Measurements from ENCODE around the gene ACTR3C. TPM values are rescaled to one million over a fixed set of nuclear protein-coding genes. Genes with fewer than 3 reads are reported as not detected.

The ACTR3C gene
- 10 to 100 TPM in 1 of 4 donors, 1 to 10 TPM in 3; 6.0 to 12.3 (median 8.7) TPM for polyA plus RNA-seq (ENCODE audit: insufficient read length in 4 of 4)

GRCh38 chr7:150322833-150323681 lies at the start of gene ACTR3C, which contains the start of gene LRRC61:
TSS of gene ACTR3C (minus strand) at chr7:150323545. CDS start at chr7:150295296, 28,249 bp downstream.
TSS of gene LRRC61 (plus strand) at chr7:150323355. CDS start at chr7:150336862, 13,507 bp downstream.
- peak in 2 of 4 donors; percentile 69 to 74 for DNase-seq (ENCODE audit: low read depth in 4 of 4, low spot score in 3 of 4)

DNA sequence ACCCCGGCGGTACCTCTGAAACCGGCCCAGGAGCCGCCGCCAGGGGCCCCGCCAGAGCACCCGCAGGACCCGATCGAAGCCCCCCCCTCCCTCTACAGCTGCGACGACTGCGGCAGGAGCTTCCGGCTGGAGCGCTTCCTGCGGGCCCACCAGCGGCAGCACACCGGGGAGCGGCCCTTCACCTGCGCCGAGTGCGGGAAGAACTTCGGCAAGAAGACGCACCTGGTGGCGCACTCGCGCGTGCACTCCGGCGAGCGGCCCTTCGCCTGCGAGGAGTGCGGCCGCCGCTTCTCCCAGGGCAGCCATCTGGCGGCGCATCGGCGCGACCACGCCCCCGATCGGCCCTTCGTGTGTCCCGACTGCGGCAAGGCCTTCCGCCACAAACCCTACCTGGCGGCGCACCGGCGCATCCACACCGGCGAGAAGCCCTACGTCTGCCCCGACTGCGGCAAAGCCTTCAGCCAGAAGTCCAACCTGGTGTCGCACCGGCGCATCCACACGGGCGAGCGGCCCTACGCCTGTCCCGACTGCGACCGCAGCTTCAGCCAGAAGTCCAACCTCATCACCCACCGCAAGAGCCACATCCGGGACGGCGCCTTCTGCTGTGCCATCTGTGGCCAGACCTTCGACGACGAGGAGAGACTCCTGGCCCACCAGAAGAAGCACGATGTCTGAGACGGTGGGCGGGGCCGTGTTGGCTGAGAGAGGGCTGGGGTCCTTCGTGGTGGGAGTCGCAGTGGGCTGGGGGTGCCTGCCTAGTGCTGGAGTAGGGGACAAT lies 49.1 kb upstream of the ACTR3C start:
- no peak for DNase-seq (ENCODE audit: low read depth in 4 of 4, low spot score in 3 of 4)

DNA sequence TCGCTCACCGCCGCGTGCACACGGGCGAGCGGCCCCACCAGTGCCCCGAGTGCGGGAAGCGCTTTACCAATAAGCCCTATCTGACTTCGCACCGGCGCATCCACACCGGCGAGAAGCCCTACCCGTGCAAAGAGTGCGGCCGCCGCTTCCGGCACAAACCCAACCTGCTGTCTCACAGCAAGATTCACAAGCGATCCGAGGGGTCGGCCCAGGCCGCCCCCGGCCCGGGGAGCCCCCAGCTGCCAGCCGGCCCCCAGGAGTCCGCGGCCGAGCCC lies 48.6 kb upstream of the ACTR3C start:
- DNase-seq (ENCODE audit: low read depth in 4 of 4, low spot score in 3 of 4), result no peak

- DNase-seq (ENCODE audit: low read depth in 4 of 4, low spot score in 3 of 4), result no peak
These were observed 48.0 kb upstream of the ACTR3C start for GRCh38 chr7:150371131-150371995.

DNA sequence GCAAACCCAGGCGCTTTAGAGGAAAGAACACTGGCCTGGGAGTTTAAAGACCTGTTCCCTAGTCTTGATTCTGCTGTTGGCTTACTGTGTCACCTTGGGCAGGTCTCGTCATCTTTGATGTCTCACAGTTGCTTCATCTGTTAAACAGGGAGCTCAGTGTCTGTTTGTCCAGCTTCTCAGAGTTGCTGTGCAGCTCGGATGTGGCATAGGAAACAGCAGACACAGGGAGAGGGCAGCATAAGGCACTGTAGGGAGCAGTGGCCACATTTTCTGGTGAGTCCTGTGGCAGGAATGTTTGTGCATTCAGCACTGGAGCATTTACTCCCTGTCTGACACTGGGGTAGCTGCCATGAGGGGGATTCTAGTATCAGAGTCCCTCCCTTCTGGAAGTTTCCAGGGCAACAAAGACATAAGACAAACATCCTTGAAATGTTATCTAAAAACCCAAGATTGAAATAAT lies 47.3 kb upstream of the ACTR3C start:
- no peak for DNase-seq (ENCODE audit: low read depth in 4 of 4, low spot score in 3 of 4)

GRCh38 chr7:150369748-150370501 lies 46.6 kb upstream of the ACTR3C start:
- no peak for DNase-seq (ENCODE audit: low read depth in 4 of 4, low spot score in 3 of 4)

DNA sequence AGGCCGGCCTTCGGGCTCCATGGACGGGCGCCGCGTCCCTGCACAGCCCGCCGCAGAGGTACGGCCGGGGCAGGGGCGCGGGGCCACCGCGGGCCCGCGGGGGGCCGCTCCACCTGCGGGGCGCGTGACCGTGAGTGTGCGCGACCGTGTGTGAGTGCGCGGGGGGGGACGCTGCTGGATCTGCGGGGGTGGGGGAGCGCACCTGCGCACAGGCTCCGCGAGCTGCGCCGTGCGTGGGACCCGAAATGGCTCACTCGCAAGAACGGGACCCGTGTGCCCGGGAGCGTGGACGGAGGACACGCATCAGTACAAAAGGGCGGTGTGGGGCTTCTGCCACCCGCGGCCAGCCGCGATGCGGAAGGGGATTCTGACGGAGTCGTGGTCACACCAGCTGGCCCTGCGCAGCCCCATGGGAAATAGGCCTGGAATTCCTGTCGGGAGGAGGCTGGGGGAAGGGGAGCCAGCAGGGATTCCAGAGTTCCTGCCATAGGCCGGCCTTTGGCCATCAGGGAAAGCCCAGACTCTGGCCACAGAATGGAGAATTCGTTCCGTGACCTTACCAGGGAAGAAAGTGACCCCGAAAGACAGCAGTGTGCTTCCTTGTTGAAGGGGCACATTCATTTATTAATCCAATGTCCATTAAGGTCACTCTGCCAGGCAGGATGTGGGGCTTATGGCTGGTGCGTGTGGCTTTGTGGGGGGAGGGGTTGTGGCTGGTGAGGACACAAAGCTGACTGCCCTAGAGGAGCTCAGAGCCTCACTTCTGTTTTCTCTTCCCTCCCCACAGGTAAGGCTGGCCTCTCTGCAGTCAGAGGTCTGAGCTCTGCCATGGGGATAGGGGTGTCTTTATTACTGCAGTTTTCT lies 45.8 kb upstream of the ACTR3C start:
- peak in 1 of 4 donors; percentile 65 for DNase-seq (ENCODE audit: low read depth in 4 of 4, low spot score in 3 of 4)

- peak in 1 of 4 donors; percentile 83 for DNase-seq (ENCODE audit: low read depth in 4 of 4, low spot score in 3 of 4)
These were observed 44.9 kb upstream of the ACTR3C start, which contains the start of gene REPIN1 for GRCh38 chr7:150368096-150368883. TSS of gene REPIN1 (plus strand) at chr7:150368822. CDS start at chr7:150369712, 890 bp downstream.

- no peak for DNase-seq (ENCODE audit: low read depth in 4 of 4, low spot score in 3 of 4)
These were observed 44.3 kb upstream of the ACTR3C start for GRCh38 chr7:150367677-150368095.

DNA sequence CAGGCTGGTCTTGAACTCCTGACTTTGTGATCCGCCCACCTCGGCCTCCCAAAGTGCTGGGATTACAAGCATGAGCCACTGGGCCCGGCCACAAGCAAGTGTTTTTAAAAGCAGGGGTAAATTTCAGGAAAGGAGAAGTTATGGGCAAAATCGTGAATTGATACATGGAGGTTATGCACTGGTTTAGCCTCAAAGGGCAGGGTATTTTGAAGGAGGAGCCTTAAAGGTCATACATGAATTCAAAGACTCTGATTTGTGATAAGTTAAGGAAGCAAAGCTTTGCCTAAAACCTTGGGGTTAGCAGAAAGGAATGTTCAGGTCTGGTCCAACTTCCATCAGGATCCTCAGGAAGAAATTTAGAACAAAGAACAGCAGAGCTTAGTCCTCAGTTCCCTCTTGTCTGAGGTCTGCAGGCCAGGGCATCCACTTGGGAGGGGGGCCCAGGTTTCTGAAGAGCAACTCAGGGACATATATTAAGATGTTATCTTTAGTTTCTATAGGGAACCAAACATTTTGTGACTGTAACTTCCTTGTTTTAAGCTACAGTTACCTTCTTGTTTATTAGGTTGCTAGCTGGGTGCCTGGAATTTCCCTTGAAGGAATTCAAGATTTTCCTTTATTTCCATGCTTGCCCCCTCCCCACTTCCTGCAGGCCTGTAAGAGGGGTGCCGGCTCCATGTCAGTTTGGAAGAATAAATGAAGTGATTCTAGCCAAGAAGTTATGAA lies 42.5 kb upstream of the ACTR3C start:
- no peak for DNase-seq (ENCODE audit: low read depth in 4 of 4, low spot score in 3 of 4)

DNA sequence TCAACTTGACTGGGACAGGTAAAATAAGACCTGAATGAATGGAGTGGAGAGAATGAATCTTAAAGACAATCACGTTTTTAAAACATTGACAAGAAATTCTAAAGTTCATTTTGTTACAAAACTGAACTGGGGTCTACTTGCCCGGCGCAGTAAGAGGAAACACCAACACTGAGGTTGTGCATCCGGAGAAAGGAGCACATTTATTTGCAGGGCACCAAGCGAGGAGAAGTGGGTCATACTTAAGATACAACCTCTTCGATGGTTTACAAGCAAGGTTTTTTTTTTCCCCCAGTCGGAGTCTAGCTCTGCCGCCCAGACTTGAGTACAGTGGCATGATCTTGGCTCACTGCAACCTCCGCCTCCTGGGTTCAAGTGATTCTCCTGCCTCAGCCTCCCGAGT lies 41.8 kb upstream of the ACTR3C start:
- no peak for DNase-seq (ENCODE audit: low read depth in 4 of 4, low spot score in 3 of 4)

DNA sequence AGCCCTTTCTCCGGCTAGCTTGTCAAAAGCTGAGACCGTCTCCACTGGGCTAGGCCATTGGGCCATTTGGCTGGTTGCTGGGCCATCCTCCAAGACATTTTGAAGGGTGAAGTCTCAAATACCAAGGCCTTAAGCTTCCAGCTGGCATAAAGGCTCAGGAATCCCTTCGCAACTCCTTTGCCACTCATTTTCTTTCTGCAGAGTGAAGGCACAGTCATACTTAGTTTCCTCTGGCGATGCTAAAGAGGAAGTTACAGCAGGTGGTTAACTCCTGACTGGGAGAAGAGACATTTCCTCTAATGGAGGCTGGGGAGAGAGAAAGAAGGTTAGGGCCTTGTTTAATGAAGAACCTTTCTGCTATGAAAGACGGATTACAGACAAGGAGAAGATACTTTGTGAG lies 40.5 kb upstream of the ACTR3C start:
- DNase-seq (ENCODE audit: low read depth in 4 of 4, low spot score in 3 of 4), result no peak

- no peak for DNase-seq (ENCODE audit: low read depth in 4 of 4, low spot score in 3 of 4)
These were observed 40.0 kb upstream of the ACTR3C start for GRCh38 chr7:150363370-150363769.

DNA sequence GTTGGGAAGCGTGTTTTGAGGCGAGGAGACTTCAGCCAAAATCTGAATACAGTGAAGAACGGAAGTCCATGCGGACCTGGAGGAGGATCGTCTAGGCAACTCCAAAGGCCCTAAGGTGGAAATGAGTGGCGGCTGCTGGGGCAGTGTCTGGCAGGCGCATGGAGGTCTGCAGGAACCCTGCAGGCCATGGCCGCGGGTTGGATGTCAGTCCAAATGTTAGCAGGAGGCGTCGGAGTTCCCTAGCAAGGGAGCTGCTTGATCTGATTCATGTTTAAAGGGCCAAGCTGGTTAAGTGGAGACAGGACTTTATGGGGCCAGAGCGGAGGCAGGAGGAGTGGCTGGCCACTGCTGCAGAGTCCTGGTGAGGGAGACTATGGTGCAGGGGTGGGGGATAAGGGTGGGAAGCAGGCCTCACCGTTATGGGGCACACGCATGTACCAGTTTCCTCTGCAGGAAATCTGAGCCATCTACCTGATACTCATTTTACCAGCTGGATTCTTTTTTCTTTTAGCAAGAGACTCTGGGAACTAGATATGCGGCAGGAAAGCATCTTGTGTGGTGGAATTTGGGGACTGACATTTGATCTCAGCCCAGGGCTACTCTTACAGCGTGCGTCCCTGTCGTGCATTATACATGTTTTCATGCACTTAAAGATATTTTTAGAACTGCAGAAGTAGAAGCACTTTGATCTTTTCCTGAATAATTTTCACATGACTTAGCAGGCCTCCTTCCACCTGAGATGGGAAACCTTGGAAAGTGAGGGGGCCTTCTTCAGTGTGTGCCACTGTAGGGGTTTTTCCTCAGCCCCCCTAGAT lies 38.7 kb upstream of the ACTR3C start:
- no peak for DNase-seq (ENCODE audit: low read depth in 4 of 4, low spot score in 3 of 4)

DNA sequence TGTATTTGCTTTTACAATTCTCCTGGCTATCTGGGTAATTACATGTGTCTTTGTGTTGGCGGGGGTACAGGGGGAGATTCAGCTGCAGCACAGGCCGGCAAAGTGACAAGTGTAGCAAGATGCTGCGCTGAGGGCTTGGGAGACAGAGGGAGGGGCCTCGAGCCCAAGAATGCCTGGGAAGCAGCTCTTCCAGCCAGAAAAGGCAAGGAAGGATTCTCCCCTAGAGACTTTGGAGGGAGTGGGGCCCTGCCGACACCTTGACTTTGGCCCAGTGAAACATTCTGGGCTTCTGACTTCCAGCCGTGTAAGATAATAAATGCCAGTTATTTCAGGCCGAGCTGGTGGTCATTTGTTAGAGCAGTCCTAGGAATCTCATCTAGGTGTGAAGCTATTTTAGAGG lies 38.1 kb upstream of the ACTR3C start:
- no peak for DNase-seq (ENCODE audit: low read depth in 4 of 4, low spot score in 3 of 4)

DNA sequence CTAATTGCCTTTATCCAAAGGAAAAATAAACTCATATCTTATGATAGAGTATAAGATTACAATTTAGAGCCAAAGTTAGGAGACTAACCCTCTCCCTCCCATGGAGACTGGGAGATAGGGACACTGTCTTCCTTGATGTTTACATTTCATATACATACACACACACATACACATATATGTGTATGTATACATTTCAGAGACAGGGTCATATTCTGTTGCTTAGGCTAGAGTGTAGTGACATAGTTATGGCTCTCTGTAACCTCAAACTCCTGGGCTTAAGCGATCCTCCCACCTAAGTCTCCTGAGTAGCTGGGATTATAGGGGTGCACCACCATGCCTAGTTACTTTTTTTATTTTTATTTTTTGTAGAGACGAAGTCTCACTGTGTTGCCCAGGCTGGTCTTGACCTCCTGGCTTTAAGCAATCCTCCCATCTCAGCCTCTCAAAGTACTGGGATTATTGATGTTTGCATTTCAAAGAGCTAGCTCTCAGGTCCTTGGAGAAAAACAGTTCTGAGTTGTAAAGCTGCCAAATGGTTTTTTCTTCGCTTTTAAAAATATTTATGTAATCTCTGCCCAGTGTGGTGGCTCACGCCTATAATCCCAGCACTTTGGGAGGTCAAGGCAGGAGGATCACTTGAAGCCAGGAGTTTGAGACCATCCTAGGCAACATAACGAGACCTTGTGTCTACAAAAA lies 37.2 kb upstream of the ACTR3C start:
- DNase-seq (ENCODE audit: low read depth in 4 of 4, low spot score in 3 of 4), result no peak
